ENCODE measurements around the gene KRT39.
"Not testable (repeated sequence)": the region's sequence is repeated elsewhere in the genome, so short reads cannot be mapped to it uniquely, and the experiment has no call there.

KRT39 gene

DNA sequence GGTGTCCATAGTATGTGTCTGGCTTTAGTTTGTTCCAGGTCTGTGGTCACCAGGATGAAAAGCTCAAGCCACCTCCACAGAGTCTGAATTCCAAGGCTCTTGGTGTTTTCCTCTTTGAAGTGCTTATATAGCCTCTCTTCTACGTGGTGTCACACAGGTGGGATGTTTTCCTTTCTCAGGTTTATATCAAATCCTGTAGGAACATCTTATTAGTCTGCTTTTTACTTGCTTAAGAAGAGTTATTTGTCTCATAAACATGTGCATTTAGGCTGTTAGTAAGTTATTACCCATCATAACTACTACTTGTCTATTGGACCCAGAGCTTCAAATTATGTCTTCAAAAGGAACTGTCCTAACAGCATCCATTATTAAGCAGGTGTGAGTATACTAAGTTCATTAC lies at the start of gene KRT39:
KRT39 (minus strand) TSS at position 101 of the 400 bp plus-strand sequence; CDS start at position 9, 92 bp downstream.
- DNase-seq = no peak

DNA sequence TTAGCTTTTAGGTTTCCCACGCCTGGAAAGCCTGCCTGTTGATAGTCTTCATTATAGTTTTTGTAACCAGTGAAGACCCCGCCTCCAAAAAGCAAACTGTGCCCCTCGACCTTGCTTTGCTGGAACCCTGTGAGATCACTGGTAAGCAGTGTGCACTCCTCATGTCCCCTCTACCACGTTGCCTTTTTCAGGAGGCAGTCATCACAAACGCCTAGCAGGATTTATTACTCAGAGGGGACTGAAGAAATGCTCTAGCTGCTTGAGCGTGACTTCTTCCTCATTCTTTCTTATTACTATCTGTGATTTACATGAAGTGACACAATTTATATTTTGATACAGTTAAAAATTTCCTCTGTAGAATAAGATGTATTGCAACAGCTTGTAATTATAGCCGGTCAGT lies 48.7 kb upstream of the KRT39 start:
- DNase-seq = no peak

DNA sequence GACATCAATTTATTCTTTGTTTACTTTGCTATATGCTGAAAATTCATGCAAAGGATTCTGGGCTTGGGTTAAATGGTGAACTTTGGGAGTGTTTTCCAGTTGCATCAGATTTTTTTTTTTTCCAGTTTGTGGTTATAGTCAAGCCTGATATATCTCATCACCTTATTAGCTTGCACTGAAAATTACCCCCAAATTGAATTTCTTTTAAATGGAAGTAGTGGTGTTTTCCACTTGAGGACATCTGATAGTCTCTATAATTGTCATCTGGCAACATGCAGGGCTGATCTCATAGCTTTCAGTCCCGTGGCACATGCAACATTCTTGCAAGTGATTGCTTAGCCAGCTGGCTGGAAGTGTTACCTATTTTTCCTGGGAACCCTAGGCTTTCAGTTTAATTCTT lies 46.9 kb upstream of the KRT39 start:
- DNase-seq = peak; percentile 23

DNA sequence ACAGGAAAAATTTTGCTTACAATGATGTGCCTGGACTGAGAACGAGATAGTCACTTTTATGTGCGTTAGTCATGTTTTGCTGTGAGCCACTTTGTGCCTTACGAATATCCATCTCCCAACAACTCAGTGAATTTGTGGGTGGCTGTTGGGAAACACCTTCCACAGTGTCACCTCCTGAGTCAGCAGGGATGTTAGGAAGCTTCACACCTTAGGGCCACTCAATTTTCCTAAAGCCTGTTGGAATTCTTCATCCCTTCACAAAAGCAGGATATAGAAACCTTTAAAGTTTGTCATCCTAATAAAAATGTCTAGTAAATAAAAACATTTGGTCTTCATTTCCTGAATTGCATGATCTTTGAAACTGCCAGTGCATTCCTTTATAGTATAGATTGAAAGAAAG lies 46.4 kb upstream of the KRT39 start:
- DNase-seq = no peak

DNA sequence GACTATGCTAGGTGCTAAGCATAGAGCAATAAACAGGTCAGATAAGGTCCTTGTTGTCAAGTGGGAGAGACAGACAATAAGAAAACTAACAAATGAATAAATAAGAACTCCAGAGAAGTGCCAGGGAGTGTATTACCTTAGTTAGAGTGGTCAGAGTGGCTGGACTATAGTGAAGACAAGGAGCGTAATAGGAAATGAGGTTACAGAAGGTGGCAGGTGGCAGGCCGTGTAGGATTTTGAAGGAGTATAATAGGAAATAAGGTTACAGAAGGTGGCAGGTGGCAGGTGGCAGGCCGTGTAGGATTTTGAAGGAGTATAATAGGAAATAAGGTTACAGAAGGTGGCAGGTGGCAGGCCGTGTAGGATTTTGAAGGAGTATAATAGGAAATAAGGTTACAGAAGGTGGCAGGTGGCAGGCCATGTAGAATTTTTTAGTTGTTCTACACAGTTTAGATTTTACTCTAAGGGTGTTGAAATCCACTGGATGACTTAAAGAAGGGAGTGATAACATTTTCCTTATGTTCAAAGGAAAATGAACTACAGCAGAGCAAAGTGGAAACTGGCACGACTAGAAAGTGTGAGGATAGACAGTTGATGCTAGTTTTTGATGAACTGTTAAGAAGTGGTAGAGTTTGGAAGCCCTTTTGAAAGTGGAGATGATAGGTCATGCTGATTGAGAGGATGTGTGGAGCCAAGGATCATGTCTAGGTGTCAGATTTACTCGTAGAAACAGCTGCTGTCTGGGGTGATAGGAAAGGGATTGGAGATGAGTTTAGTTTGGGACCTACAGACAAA lies 45.8 kb upstream of the KRT39 start:
- DNase-seq = no peak

DNA sequence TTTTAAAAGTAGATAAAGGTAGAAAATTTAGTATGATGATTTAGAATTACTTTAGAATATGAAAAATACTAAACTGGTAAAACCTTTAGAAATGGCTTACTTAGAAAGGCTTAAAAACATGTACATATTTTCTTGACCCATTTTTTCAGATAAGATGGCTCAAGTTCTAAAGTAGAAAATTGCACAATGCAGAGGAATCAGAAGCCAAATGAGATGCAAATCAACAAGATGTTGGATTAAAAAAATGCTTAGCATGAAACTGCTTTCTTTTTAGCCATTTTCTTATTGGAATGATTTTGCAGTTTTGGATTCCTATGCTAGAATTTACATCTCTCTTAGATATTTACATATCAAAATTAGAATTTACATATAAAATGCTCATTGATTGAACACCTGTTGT lies 43.7 kb upstream of the KRT39 start:
- no peak for DNase-seq

DNA sequence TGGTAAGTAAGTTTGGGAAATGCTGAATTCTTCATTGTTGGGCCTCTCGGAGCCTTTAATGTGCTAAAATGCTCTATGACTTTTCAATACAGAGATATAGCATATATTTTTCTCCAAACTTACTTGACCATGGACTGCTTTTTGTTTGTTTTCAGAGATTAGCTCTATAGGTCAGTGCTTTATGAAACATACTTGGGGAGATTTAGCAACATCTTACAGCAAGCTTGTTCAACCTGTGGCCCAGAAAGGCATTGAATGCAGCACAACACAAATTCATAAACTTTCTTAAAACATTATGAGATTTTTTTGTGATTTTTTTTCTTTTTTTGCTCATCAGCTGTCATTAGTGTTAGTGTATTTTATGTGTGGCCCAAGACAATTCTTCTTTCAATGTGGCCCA lies 43.2 kb upstream of the KRT39 start:
- DNase-seq = no peak

DNA sequence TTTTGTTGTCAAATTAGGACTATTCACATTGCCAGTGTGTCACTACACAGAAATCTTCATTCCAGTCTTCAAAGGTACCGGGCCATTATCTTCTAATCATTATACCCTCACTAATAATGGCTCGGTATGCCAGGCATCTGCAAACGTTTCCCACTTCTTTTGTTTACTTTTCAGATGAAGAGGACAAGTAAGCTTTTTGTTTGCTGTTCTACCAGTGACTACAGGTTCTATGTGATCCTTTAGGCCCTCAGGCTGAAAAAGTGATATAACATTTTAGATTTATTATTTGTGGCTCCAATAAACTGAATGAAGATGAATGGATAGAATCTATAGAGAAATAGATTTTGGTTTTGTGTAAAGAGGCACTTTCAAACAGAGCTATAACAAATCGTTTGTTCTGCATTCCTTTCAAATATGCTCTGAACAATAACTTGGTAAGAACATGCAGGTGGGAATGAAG lies 42.6 kb upstream of the KRT39 start:
- DNase-seq = no peak

DNA sequence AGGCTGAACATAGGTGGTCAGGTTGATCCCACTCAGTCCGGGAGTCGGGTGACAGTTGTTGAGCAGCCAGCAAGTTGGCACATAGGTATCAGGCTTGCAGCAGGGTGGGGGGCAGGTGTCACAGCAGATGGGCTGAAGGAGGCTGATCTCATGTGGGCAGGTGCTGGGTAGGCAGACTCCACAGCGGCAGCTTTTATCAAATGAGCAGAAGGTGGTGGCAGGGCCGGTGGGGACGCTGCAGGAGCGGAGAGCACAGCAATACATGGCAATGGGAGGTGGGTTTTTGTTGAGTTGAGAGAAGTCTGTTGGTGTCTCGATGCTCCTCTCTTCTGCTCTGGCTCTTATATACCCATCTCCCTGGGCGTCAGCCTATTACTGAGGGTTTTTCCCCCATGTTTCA lies 42.1 kb upstream of the KRT39 start, which contains the start of gene KRTAP3-1:
KRTAP3-1 (minus strand) TSS at position 318 of the 400 bp plus-strand sequence; CDS start at position 264, 54 bp downstream.
- no peak for DNase-seq

DNA sequence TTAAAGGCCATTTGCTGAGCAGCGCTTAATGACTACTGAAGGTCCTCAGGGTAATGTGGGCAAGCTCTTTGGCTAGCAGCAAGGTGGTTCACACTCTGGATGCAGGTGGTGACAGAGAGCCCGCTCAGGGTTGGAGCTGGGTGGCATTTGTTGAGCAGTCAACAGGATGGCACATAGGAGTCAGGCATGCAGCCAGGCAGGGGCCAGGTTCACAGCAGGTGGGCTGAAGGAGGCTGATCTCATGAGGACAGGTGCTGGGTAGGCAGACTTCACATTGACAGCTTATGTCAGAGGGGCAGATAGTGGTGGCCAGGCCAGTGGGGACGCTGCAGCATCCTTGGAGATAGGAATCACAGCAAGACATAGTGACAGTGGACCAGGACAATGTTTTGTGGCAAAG lies 37.6 kb upstream of the KRT39 start:
- no peak for DNase-seq

DNA sequence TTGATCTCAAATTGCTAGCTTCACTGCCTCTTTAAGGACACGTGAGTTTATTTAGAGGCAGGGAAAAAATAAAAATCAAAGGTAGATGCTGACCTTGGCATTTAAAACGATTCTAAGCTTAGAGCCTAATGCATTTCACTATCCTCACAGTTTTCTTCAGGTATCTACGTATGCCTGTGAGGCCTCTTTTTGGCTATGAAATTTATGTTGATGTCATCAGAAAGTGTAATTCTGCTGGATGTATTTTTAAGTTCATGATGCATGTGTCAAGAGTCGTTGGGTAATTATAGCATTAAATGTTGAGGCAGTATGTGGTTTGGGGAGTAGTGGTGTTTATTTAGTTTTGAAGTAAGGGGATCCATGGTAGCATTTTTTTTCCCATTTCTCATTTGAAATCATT lies 37.2 kb upstream of the KRT39 start:
- no peak for DNase-seq

DNA sequence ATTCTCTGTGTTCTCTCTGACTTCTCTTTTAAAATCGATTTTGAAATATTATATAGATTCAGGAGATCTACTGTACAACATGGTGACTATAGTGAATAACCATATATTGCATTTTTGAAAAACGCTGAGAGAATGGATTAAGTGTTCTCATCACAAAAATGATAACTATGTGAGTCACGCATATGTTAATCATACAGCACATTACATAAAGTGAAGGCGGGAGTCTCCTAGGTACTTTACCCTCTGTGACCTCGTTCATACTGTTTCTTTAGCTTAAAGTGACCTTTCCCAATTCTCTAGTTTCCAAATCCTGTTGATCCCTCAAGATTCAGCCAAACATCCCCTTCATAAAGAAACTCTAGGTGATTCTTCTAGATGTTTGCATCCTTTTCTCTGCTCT lies 36.1 kb upstream of the KRT39 start:
- no peak for DNase-seq

DNA sequence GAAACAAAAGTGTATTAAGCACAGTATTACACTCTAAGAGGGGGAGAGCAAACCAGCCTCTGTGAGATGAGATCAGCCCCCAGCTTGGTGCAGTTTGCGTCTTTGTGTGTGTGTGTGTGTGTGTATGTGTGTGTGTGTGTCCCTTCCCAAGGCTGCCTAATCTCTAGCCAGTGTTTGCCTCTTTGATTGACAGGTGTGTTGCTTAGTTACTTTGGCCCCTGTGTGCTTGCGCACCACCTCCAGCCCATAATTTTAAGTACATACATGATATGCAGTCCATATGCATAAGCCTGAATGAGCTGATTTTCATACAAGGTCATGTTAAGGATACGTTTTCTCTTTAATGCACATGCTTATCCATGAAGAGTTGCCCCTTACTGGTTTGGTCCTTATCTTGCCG lies 35.0 kb upstream of the KRT39 start:
- no peak for DNase-seq

DNA sequence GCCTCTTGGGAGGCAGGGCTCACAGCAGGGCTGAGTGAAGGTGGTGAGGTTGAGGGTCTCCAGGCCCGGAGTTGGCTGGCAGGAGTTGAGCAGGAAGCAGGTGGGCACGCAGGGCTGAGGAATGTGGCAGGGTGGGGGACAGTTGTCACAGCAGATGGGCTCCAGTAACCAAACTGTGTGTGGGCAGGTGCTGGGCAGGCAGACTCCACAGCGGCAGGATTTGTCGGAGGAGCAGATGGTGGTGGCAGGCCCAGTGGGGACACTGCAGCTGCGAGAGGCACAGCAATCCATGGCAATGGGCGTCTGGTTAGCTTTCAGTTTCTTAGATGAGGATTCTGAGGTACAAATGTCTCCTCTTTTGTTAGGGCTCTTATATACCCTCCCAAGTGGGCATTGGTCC lies 32.8 kb upstream of the KRT39 start, which contains the start of gene KRTAP3-2:
KRTAP3-2 (minus strand) TSS at position 344 of the 400 bp plus-strand sequence; CDS start at position 291, 53 bp downstream.
- DNase-seq = not testable (repeated sequence)

DNA sequence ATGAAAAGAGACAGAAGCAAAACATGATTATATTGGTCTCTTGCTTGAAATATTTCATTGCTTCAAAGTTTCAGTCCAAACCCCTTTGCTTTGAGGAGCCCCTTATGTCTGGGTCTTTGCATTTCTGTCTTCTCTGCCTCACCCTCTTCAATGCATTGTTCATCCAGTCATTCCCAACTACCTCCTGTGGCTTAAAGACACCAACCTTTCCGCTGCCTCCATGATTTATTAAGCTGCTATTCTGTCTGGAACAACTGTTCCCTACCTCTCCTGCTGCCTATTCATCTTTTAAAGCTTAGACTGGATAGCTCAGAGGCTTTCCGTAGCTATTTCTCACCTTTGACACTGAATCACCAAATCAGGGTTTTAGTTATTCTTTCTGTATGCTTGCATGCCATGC lies 30.6 kb upstream of the KRT39 start:
- DNase-seq = no peak

DNA sequence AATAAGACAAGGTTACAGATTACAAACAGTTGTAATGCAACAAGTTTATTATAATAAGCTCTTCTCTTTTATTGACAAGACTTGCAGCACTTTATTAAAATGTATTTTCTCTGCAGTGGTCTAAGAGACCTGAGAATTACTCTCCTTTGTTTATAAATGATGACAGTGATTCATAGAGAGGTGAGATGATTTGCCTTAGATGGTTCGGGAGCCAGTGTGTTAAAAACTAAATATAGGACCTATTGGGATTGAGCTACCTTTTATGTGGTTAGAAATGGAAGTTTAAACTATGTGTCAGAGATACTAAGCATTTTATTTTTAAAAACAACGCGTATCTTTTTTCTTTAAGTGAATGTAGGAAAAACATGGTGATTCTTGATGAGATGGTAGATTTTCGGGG lies 30.1 kb upstream of the KRT39 start:
- no peak for DNase-seq

DNA sequence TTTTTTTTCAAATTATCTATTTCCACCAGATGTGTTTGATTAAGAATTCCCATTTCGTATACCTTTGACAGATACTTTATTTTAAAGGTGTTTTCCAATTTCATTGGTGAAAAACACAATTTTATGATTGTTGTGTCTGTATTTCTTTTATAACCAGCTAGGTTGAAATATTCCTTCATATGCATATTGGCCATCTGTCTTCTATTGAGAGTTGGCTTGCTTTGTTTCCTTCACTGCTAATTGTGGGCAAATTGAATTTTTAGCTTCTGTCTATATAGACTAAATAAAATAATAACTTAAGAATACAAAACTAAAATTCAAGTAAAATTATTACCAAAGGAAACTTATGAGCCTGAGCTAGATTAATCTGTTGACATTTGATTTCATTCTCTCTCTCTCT lies 28.4 kb upstream of the KRT39 start:
- DNase-seq = no peak

DNA sequence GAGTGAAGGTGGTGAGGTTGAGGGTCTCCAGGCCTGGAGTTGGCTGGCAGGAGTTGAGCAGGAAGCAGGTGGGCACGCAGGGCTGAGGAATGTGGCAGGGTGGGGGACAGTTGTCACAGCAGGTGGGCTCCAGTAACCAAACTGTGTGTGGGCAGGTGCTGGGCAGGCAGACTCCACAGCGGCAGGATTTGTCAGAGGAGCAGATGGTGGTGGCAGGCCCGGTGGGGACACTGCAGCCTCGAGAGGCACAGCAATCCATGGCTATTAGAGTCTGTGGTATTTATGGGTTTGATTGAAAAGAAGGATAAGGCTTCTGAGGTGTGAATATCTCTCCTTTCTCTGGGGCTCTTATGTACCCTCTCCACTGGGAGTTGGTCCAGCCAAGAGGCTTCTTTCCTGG lies 27.1 kb upstream of the KRT39 start, which contains the start of gene KRTAP3-3:
KRTAP3-3 (minus strand) TSS at position 326 of the 400 bp plus-strand sequence; CDS start at position 259, 67 bp downstream.
- DNase-seq = no peak

DNA sequence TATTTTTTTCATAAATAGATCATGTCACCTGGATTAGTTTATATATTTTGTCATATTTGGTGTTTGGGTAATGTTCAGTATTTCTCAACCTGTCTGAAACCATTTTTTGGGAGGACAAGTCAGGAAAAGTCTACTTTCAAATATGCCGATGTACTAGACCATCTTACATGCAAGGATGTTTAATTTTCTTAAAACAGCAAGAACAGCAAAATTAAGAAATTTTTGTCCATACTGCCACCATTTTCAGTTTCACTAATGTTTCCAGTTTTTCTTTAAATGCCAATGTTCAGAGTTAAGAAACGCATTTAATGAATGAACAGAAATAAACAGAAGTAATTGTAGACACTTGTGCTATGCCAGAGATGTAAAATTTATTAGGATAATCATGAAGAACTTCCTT lies 26.3 kb upstream of the KRT39 start:
- DNase-seq = no peak

DNA sequence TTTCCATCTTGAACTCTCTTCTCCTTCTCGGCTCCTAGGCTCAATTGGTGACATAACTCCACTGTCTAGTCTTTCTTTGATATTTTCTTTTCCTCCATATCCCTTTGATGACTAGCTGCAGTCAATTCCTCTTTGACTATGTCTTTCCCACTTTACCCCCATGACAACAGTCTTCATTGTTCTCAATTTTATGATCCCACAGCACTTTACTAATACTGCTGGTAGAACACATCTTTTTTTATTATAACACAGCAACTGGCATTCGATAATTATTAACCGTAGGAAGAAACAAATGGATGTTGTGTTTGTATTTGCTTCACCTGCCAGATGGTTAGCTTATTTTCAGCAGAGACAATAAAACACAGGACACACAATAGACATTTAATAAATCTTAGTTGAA lies 25.9 kb upstream of the KRT39 start:
- no peak for DNase-seq

DNA sequence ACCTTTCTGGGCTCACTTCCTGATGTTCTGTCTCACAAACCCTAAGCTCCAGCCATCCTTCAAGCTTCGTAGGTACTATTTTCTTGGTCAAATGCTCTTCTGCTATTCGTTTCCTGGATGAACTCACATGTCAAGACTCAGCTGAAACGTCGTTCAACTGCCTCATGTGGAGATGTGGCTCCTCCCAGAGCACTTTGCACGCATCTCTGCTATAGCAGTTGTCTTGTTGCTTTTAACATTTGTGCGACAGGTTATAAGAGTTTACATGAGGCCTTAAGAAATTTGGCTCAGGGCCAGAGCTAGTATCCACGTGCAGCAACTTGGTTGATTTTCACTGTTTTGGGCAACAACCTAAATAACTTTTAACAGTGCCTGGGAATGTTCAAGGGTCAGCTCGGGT lies 20.2 kb upstream of the KRT39 start:
- DNase-seq = no peak

DNA sequence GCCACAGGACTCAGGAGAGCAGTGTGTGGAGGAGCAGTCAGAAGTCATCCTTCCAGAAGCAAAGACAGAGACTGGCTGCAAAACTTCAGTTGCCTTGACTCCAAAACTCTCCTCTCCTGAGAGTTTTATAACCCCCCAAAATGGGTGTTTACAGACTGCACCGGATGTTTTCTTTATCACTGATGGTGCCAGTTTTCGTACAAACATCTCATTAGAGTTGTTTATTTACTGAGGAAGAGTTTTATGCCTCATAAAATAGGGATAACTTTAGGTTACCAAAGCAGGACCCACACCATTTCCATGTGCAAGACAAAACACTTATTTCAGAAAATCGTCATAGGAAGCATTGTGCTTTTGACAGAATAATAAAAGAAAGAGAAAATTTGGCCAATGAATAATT lies 17.5 kb upstream of the KRT39 start, which contains the start of gene KRT40:
KRT40 (minus strand) TSS at position 101 of the 400 bp plus-strand sequence; CDS start at position 48, 53 bp downstream.
- DNase-seq = no peak

DNA sequence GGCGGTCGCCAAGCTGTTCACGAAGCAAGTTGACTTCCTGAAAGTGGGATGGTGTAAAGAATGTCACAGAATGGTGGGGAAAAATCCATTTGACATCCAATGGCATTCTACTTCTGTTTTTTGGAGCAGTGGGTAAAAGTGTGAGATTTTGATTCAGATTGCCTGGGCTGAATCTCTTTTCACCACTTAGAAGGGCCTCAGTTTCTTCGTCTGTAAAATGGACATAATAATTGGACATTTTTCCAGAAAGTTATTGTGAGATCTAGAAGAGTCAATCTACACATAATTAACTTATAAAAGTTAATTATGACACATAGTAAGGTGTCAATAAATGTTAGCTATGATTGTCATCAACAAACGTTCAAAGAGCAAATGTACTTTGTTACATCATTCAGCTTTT lies 14.4 kb upstream of the KRT39 start:
- no peak for DNase-seq

DNA sequence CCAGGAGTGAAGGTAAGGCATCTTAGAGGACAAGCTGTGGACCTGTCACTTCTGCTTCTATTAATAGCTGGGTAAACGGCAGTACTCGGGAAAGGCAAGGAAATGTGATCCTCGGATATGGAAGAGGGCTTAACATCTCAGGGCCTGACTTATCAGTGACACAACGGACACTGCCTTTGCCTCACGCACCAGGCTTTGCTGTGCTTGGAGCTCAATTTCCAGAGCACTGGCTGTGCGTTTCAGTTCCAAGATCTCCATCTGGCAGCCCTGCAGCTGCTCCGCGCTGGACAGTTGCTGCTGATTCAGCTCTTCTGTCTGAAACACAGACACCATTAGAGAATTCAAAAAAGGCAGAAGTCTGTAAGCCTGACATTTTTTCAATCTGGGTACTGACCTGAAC lies 13.8 kb upstream of the KRT39 start:
- peak; percentile 69 for DNase-seq

DNA sequence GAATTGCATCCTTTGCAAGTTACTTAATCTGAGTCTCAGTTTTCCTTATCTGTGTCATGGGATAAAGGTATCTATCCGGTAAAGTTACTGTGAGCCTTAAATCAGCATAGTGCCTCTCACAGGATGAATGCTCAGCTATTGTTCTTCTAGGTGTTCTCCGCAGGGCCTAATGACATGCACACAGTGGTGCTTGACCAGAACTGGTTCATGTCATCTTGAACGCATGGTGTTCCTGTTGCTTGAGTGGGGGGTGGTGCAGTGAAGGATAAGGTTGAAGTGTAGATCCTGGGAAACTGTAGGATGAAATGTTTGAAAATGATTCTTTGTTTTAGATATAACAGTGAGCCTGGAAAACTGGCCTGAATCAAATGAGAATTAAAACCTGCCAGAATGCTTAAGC lies 13.4 kb upstream of the KRT39 start:
- DNase-seq = no peak
